Measurements from ENCODE around the gene FIG4.

The FIG4 gene

DNA sequence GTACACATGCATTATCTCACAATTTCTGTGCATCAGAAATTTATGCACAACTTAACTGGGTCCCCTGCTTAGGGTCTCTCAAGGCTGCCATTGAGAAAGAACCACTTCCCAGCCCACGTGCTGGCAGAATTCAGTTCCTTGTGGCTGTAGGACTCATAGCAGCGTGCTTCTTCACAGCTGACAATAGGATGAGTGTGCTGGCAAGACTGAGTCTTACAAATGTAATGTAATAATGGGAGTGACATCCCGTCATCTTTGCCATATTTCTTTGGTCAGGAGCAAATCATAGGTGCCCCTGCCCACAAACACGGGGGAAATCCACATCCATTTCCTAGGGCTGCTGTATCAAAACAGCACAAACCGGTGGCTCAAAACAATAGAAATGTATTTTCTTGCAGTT lies 77.4 kb downstream of the FIG4 start:
- no peak for TF ChIP-seq CTCF (IDR thresholded peaks at IDR 0.05)

DNA sequence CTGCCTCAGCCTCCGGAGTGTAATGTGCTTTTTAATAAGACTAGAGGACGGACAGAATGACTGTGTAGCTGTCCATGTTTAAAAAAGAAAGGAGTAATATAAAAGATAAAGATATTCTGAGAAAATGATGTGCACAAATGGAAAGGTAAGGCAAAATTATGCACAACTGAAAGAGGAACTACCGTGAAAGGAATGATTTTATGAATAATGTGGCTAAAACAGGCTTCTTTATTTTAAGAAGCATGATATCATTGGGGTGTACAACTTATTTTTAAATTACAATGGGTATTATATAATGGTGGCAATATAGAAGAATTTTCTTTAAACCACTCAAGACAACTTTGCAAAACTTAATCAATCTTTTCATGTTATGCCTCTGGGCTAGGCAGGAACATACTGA lies 78.1 kb downstream of the FIG4 start:
- no peak for TF ChIP-seq CTCF (IDR thresholded peaks at IDR 0.05)

- TF ChIP-seq CTCF (IDR thresholded peaks at IDR 0.05): no peak
Measured at GRCh38 chr6:109770047-109770446, 79.0 kb downstream of the FIG4 start.

DNA sequence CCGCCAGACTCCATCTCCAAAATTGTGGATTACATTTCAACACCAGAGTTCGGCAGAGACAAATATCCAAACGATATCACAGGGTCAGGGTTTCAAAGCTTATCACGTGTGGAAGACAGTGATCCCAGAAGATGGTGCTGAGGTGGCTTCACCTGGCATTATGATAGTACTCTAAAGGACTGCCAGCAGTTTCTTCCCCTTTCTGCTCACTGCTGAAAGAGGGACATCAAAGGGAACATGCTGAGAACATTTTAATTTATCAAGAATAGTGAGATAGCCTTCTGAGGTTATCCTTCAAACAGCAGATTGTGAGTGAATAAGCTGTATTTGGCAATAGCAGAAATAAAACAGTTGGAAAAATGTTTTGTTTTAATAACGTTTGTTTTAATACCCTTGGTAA lies 79.7 kb downstream of the FIG4 start:
- TF ChIP-seq CTCF (IDR thresholded peaks at IDR 0.05): no peak

GRCh38 chr6:109772883-109773431 lies 81.9 kb downstream of the FIG4 start:
- no peak for TF ChIP-seq CTCF (IDR thresholded peaks at IDR 0.05)

DNA sequence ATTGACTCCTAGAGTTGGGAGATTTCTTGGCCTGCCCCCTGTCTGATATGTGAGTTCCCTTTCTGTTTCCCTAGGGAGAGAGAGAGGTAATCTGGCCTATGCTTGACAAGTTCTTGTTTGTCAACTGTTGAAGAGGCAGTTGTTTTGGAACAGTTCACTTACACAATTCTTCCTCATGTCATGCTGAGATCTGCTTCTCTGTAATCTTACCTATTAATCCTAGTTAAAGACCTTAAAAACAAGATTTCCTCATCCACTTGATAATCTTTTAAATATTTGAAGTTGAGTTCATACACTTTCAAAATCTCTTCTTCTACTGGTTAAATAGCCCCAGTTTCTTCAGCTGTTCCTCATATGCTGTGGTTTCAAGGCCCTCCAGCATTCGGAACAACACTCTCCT lies 89.9 kb downstream of the FIG4 start:
- no peak for TF ChIP-seq CTCF (IDR thresholded peaks at IDR 0.05)

- TF ChIP-seq CTCF (IDR thresholded peaks at IDR 0.05): no peak
Measured at GRCh38 chr6:109782491-109782999, 91.4 kb downstream of the FIG4 start.
